K562 (cell line): ENCODE data around the gene NEU1. TPM values are rescaled to one million over a fixed set of nuclear protein-coding genes. Genes with fewer than 3 reads are reported as not detected.

Experiments used
- ATAC-seq: fragments of 200-7000 bp; cut with Tn5 transposase; 3 replicates; pipeline ENCODE4 v1.9.1; 2020; ENCODE audit warnings: moderate library complexity
- BruUV-seq: library from RNA; stranded (reverse); fragments of 400-500 nt; replicated peaks from 2 replicates; lab custom pipeline; 2021; lab: Mats Ljungman, UMichigan
- CTCF ChIA-PET: fragments of 300-600 bp; formaldehyde crosslinking; extraction: SDS; loops from one replicate; lab custom pipeline; 2021; ENCODE audit warnings: low intra/inter-chr PET ratio; lab: Yijun Ruan, JAX
- POLR2A ChIA-PET: fragments of 300-600, 350-650 bp; sonication (Branson Sonifier 250); formaldehyde crosslinking; extraction: SDS; loops from one replicate; lab custom pipeline; 2021; ENCODE audit warnings: antibody characterized with exemption, inconsistent platforms; lab: Yijun Ruan, JAX
- DNase-seq, 4 experiments: peaks; one replicate each; pipeline versions ENCODE4 v3.0.0 to v3.0.0-alpha.2; 2011 to 2018; ENCODE audit warnings: low spot score in 3 of 4, mixed read lengths in 3 of 4; ENCODE audit errors: extremely low read depth in 1 of 4
- FAIRE-seq: peaks from 2 replicates; lab custom pipeline; 2011; peaks lifted over from hg19 to GRCh38; lab: Jason Lieb, UNC
- H2AFZ ChIP-seq: 2 replicates; pipeline ENCODE4 v1.6.0; 2011; ENCODE audit warnings: low read depth, low read length, control low read depth, inconsistent platforms
- H3K27ac ChIP-seq: fragments of 200-600 bp; 3 replicates; pipeline ENCODE4 v1.8.0; 2011; ENCODE audit warnings: low read depth, mild to moderate bottlenecking, control low read depth, inconsistent platforms, low read length, moderate library complexity, mixed read lengths; ENCODE audit errors: extremely low read depth
- H3K27me3 ChIP-seq, 2 experiments: fragments of 300-600 bp in 1 of 2; 2 replicates in 1 of 2; 3 replicates in 1 of 2; pipeline versions ENCODE4 v1.6.0 to v1.8.0; 2011; ENCODE audit warnings: inconsistent platforms in 2 of 2, low read length in 2 of 2, mild to moderate bottlenecking in 1 of 2, mixed read lengths in 1 of 2, moderate library complexity in 1 of 2; ENCODE audit not compliant: control insufficient read depth in 2 of 2, insufficient read depth in 2 of 2
- H3K36me3 ChIP-seq: fragments of 300-600 bp; 3 replicates; pipeline ENCODE4 v1.8.0; 2011; ENCODE audit warnings: mild to moderate bottlenecking, low read length, inconsistent platforms; ENCODE audit not compliant: control insufficient read depth, insufficient read depth
- H3K4me1 ChIP-seq, 2 experiments: fragments of 200-600 bp in 1 of 2; replicated peaks in 1 of 2; 2 replicates in 1 of 2; 3 replicates in 1 of 2; pipeline versions ENCODE4 v1.5.1 to v1.8.0; 2011; ENCODE audit warnings: inconsistent platforms in 2 of 2, low read length in 2 of 2, mild to moderate bottlenecking in 1 of 2, mixed read lengths in 1 of 2, moderate library complexity in 1 of 2; ENCODE audit not compliant: control insufficient read depth in 2 of 2, insufficient read depth in 2 of 2
- H3K4me2 ChIP-seq: 2 replicates; pipeline ENCODE4 v1.6.1; 2011; ENCODE audit warnings: low read length, control low read depth, inconsistent platforms, mixed read lengths; ENCODE audit not compliant: insufficient read depth
- H3K4me3 ChIP-seq: fragments of 200-600 bp; sonication (generic), shearing (Covaris generic); 2 replicates; pipeline ENCODE4 v1.5.1; 2016; ENCODE audit warnings: control low read depth, inconsistent platforms
- H3K79me2 ChIP-seq: fragments of 200-600 bp; 3 replicates; pipeline ENCODE4 v1.8.0; 2011; ENCODE audit warnings: low read length, inconsistent platforms; ENCODE audit not compliant: control insufficient read depth, insufficient read depth
- H3K9ac ChIP-seq, 2 experiments: 2 replicates each; pipeline versions ENCODE4 v1.6.0 to v1.6.1; 2011; ENCODE audit warnings: low read depth in 2 of 2, low read length in 2 of 2, control low read depth in 1 of 2, inconsistent platforms in 1 of 2, mild to moderate bottlenecking in 1 of 2, mixed read lengths in 1 of 2; ENCODE audit not compliant: insufficient read depth in 1 of 2
- H3K9me1 ChIP-seq: one replicate; pipeline ENCODE4 v1.6.0; 2011; ENCODE audit warnings: inconsistent platforms, mild to moderate bottlenecking, low read length, moderate library complexity; ENCODE audit not compliant: control insufficient read depth, insufficient read depth
- H3K9me3 ChIP-seq: replicated peaks from 2 replicates; pipeline ENCODE4 v1.5.1; 2011; ENCODE audit warnings: low read depth, low read length, inconsistent platforms; ENCODE audit not compliant: control insufficient read depth, insufficient read depth
- H4K20me1 ChIP-seq: replicated peaks from 2 replicates; pipeline ENCODE4 v1.6.1; 2011; ENCODE audit warnings: low read length, inconsistent platforms, mixed read lengths; ENCODE audit not compliant: control insufficient read depth, insufficient read depth
- CXXC5 ChIP-seq: fragments of 250-450 bp; sonication (Bioruptor Pico); IDR thresholded peaks from 2 replicates; pipeline ENCODE4 v1.8.0; 2022; ENCODE audit warnings: inconsistent platforms, mild to moderate bottlenecking, moderate library complexity
- WGBS: fragments of 100-300 bp; shearing (Covaris generic); methylation state at CpG from one replicate; pipeline ENCODE4 v1.1.6; 2016; ENCODE audit warnings: low coverage, mixed read lengths; ENCODE audit not compliant: insufficient coverage; ENCODE audit errors: missing lambda C conversion rate; 5-methylcytosine and 5-hydroxymethylcytosine counted together
- in situ Hi-C: fragments of 300-500 bp; cut with MboI; formaldehyde crosslinking; loops from 4 replicates; pipeline ENCODE4 v1.15.0; 2018; ENCODE audit warnings: inconsistent platforms, mixed read lengths
- intact Hi-C: fragments of 100-400 bp; cut with micrococcal nuclease; formaldehyde crosslinking; loops from 2 replicates; pipeline ENCODE4 v1.14.2; 2022
- polyA plus RNA-seq, 8 experiments: library from polyadenylated mRNA; depleted of rRNA in 4 of 8; stranded (reverse) in 5 of 8; unstranded in 3 of 8; fragments of >200 nt; fragmentation: Nextera tagmentation in 2 of 8; fragmentation: Illumina TruSeq in 1 of 8; extraction: Ambion mirVana in 2 of 8; extraction: Trizol in 1 of 8; gene quantifications; 2 replicates each; pipeline versions ENCODE4 v1.2.1 to v1.2.3, GENCODE V29; 2011 to 2014; ENCODE audit warnings: inconsistent platforms in 1 of 8, missing spikeins in 1 of 8
- total RNA-seq, 7 experiments: library from RNA; depleted of rRNA in 6 of 7; stranded (reverse); fragments of >200 nt in 6 of 7; fragmentation: Illumina TruSeq in 2 of 7; extraction: Trizol in 2 of 7; gene quantifications; 2 replicates each; pipeline versions ENCODE4 v1.2.1 to v1.2.3, GENCODE V29; 2011 to 2021; ENCODE audit warnings: low replicate concordance in 1 of 7
- TF ChIP-seq, protein P1 (sequence below): IDR thresholded peaks from 2 replicates; pipeline ENCODE4 v1.6.1; 2011; ENCODE audit warnings: borderline replicate concordance, low read depth, mild to moderate bottlenecking, moderate library complexity, low read length; ENCODE audit not compliant: insufficient read depth, poor library complexity, severe bottlenecking
- TF ChIP-seq, protein P2 (sequence below): IDR thresholded peaks from 3 replicates; pipeline ENCODE4 v1.6.1; 2011; ENCODE audit warnings: borderline replicate concordance, mild to moderate bottlenecking; ENCODE audit not compliant: insufficient read length, insufficient read depth
- TF ChIP-seq, protein P3 (sequence below): fragments of 250-450 bp; sonication (Bioruptor Pico); IDR thresholded peaks from 2 replicates; pipeline ENCODE4 v1.5.0; 2021
- TF ChIP-seq, protein P4 (sequence below): fragments of 450-650 bp; IDR thresholded peaks from 2 replicates; pipeline ENCODE4 v1.6.1; 2018; ENCODE audit not compliant: partially characterized antibody
- TF ChIP-seq, protein P5 (sequence below): IDR thresholded peaks from 2 replicates; pipeline ENCODE4 v1.6.1; 2012; ENCODE audit warnings: low read depth, low read length, improper control_type of control experiment, borderline replicate concordance

NEU1 gene
- total and polyA plus RNA-seq, 9 of the 15 experiments (the other 6 are each of a cell fraction or from before 2014, with no cell fraction given): 14.8 to 67.8 (median 51.0) TPM

DNA sequence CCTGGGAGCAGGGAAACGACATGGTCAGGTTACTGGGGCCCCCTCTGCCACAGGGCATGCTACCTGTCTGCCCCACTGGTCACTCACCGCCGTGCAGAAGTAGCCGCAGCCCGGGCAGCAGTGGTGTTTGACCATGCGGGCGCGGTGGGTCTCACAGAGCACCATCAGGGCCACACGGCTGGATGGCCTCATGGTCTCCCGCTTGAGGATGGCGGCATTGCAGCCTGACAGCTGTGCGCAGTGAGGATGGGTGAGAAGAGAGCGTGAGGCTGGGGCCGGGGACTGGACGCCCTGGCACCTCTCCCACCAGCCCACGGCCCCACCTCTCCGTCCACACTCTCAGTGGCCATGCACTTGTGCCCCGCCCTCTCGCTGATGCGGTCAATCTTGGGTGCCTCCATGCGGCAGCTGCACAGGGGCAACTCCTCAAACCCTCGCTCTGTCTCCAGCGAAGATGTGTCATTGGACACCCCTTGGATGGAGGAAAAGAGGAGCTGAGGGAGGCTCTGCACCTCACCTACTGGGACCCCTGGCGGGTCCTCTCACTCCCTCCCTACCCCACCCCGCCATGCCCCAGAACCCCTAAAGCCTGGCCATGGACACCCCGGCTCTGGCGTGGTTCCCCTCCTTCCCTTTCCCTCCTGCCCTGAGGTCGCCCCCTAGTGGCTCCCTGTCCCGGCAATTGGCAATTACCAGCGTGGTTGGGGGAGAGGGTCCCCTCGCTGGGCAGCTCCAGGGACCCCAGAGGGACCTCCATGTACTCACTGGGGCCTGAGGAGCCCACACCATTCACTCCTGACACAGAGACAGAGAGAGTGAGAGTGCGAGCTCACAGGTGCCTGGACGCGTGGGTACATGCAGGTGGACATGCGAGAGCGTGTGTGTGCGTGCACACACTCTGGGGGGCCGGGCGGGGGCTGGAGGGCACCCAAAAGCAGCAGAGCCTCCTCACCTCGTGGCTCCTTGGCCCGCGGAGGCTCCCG is 25.9 kb upstream of the NEU1 start:
- H4K20me1 ChIP-seq: no peaks in the 10 kb centered on the region
- peaks cover 0 to 23% of the 10 kb centered on the region in 2 experiments; a peak in 1 of 5 replicates for H3K4me1 ChIP-seq
- intact Hi-C loops: no loop called here
- DNase-seq (peak; percentile 63 to 71 (median 69)), FAIRE-seq (peak; percentile 73), ATAC-seq (peak; percentile 86)
- H3K27ac ChIP-seq: no peak overlapping the region
- POLR2A ChIA-PET: interaction anchor here (0.6 to 1.6 kb wide), 2 partner anchors 14 to 66 kb away, joined by 4 to 5 read pairs; no protein-coding TSS in a partner anchor
- no peaks in the 10 kb centered on the region for H3K9me1 ChIP-seq
- CTCF ChIA-PET: interaction anchor here (0.5 to 0.8 kb wide), 2 partner anchors 55 to 94 kb away, joined by 3 read pairs; no protein-coding TSS in a partner anchor
- H3K4me3 ChIP-seq: no peak overlapping the region
- H2AFZ ChIP-seq: peak overlapping the region; percentile 29; the same call in 1 of the 2 replicates
- no peak overlapping the region for H3K4me2 ChIP-seq
- no peaks in the 10 kb centered on the region for H3K79me2 ChIP-seq
- peaks cover 92% of the 10 kb centered on the region for H3K36me3 ChIP-seq
- TSS peak; percentile 66 for BruUV-seq
- H3K9ac ChIP-seq: peak overlapping the region in 1 of 2 experiments; percentile 47; a peak in 1 of 4 replicates
- 66% methylated on average over 39 of the region's 43 CpGs for WGBS
- H3K27me3 ChIP-seq: no peaks in the 10 kb centered on the region
- in situ Hi-C loops: no loop called here
- H3K9me3 ChIP-seq: no peaks in the 10 kb centered on the region
- TF ChIP-seq, protein P1, sequence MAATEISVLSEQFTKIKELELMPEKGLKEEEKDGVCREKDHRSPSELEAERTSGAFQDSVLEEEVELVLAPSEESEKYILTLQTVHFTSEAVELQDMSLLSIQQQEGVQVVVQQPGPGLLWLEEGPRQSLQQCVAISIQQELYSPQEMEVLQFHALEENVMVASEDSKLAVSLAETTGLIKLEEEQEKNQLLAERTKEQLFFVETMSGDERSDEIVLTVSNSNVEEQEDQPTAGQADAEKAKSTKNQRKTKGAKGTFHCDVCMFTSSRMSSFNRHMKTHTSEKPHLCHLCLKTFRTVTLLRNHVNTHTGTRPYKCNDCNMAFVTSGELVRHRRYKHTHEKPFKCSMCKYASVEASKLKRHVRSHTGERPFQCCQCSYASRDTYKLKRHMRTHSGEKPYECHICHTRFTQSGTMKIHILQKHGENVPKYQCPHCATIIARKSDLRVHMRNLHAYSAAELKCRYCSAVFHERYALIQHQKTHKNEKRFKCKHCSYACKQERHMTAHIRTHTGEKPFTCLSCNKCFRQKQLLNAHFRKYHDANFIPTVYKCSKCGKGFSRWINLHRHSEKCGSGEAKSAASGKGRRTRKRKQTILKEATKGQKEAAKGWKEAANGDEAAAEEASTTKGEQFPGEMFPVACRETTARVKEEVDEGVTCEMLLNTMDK: peak; percentile 82
- TF ChIP-seq, protein P2, sequence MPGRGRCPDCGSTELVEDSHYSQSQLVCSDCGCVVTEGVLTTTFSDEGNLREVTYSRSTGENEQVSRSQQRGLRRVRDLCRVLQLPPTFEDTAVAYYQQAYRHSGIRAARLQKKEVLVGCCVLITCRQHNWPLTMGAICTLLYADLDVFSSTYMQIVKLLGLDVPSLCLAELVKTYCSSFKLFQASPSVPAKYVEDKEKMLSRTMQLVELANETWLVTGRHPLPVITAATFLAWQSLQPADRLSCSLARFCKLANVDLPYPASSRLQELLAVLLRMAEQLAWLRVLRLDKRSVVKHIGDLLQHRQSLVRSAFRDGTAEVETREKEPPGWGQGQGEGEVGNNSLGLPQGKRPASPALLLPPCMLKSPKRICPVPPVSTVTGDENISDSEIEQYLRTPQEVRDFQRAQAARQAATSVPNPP: no peak
- TF ChIP-seq, protein P3, sequence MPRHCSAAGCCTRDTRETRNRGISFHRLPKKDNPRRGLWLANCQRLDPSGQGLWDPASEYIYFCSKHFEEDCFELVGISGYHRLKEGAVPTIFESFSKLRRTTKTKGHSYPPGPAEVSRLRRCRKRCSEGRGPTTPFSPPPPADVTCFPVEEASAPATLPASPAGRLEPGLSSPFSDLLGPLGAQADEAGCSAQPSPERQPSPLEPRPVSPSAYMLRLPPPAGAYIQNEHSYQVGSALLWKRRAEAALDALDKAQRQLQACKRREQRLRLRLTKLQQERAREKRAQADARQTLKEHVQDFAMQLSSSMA (CRISPR knock-in tag): no peak
- TF ChIP-seq, protein P4, sequence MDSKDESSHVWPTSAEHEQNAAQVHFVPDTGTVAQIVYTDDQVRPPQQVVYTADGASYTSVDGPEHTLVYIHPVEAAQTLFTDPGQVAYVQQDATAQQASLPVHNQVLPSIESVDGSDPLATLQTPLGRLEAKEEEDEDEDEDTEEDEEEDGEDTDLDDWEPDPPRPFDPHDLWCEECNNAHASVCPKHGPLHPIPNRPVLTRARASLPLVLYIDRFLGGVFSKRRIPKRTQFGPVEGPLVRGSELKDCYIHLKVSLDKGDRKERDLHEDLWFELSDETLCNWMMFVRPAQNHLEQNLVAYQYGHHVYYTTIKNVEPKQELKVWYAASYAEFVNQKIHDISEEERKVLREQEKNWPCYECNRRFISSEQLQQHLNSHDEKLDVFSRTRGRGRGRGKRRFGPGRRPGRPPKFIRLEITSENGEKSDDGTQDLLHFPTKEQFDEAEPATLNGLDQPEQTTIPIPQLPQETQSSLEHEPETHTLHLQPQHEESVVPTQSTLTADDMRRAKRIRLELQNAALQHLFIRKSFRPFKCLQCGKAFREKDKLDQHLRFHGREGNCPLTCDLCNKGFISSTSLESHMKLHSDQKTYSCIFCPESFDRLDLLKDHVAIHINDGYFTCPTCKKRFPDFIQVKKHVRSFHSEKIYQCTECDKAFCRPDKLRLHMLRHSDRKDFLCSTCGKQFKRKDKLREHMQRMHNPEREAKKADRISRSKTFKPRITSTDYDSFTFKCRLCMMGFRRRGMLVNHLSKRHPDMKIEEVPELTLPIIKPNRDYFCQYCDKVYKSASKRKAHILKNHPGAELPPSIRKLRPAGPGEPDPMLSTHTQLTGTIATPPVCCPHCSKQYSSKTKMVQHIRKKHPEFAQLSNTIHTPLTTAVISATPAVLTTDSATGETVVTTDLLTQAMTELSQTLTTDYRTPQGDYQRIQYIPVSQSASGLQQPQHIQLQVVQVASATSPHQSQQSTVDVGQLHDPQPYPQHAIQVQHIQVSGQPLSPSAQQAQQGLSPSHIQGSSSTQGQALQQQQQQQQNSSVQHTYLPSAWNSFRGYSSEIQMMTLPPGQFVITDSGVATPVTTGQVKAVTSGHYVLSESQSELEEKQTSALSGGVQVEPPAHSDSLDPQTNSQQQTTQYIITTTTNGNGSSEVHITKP: peak; percentile 81
- no peak for TF ChIP-seq CXXC5 (CRISPR knock-in tag)
- TF ChIP-seq, protein P5, sequence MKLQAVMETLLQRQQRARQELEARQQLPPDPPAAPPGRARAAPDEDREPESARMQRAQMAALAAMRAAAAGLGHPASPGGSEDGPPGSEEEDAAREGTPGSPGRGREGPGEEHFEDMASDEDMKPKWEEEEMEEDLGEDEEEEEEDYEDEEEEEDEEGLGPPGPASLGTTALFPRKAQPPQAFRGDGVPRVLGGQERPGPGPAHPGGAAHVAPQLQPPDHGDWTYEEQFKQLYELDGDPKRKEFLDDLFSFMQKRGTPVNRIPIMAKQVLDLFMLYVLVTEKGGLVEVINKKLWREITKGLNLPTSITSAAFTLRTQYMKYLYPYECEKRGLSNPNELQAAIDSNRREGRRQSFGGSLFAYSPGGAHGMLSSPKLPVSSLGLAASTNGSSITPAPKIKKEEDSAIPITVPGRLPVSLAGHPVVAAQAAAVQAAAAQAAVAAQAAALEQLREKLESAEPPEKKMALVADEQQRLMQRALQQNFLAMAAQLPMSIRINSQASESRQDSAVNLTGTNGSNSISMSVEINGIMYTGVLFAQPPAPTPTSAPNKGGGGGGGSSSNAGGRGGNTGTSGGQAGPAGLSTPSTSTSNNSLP: no peak
